BE2C (cell line): ENCODE results near the gene MGMT.

Experiments used
- DNase-seq: peaks from one replicate; pipeline ENCODE4 v3.0.0-alpha.2; 2020
- H3K27me3 ChIP-seq: fragments of 250-450 bp; sonication (Bioruptor Pico); 2 replicates; pipeline ENCODE4 v1.5.1; 2020; ENCODE audit warnings: mild to moderate bottlenecking
- H3K36me3 ChIP-seq: fragments of 250-450 bp; sonication (Bioruptor Pico); 2 replicates; pipeline ENCODE4 v1.5.1; 2020; ENCODE audit warnings: mild to moderate bottlenecking
- H3K4me1 ChIP-seq: fragments of 250-450 bp; sonication (Bioruptor Pico); 2 replicates; pipeline ENCODE4 v1.5.1; 2020
- H3K4me3 ChIP-seq: 2 replicates; pipeline ENCODE4 v1.5.1; 2011; ENCODE audit warnings: low read depth, low read length
- H3K9me3 ChIP-seq: fragments of 250-450 bp; sonication (Bioruptor Pico); 2 replicates; pipeline ENCODE4 v1.5.1; 2020
- CTCF ChIP-seq: IDR thresholded peaks from 2 replicates; pipeline ENCODE4 v1.5.1; 2012; ENCODE audit warnings: mild to moderate bottlenecking, low read depth, low read length

MGMT gene

GRCh38 chr10:129507216-129507889 lies 40.3 kb downstream of the MGMT start:
- H3K9me3 ChIP-seq: no peaks in the 10 kb centered on the region

GRCh38 chr10:129509155-129509554 lies 42.1 kb downstream of the MGMT start:
- no peak for DNase-seq
- no peaks in the 10 kb centered on the region for H3K9me3 ChIP-seq
- no peak for TF ChIP-seq CTCF
- no peak overlapping the region for H3K4me3 ChIP-seq
- no peaks in the 10 kb centered on the region for H3K27me3 ChIP-seq
- H3K36me3 ChIP-seq: no peaks in the 10 kb centered on the region
- no peaks in the 10 kb centered on the region for H3K4me1 ChIP-seq

More at GRCh38 chr10:129507216-129507889, 40.3 kb downstream of the MGMT start:
- H3K4me1 ChIP-seq: no peaks in the 10 kb centered on the region
- no peak for TF ChIP-seq CTCF
- no peaks in the 10 kb centered on the region for H3K36me3 ChIP-seq
- no peak overlapping the region for H3K4me3 ChIP-seq
- no peaks in the 10 kb centered on the region for H3K27me3 ChIP-seq
- DNase-seq: no peak

GRCh38 chr10:129509835-129510234 lies 42.8 kb downstream of the MGMT start:
- DNase-seq: no peak
- H3K4me3 ChIP-seq: no peak overlapping the region
- H3K36me3 ChIP-seq: no peaks in the 10 kb centered on the region
- H3K9me3 ChIP-seq: no peaks in the 10 kb centered on the region
- H3K4me1 ChIP-seq: no peaks in the 10 kb centered on the region
- no peaks in the 10 kb centered on the region for H3K27me3 ChIP-seq
- no peak for TF ChIP-seq CTCF

GRCh38 chr10:129511086-129511485 lies 44.0 kb downstream of the MGMT start:
- no peak overlapping the region for H3K4me3 ChIP-seq
- no peaks in the 10 kb centered on the region for H3K9me3 ChIP-seq
- no peak for DNase-seq
- no peaks in the 10 kb centered on the region for H3K27me3 ChIP-seq
- no peaks in the 10 kb centered on the region for H3K4me1 ChIP-seq
- no peak for TF ChIP-seq CTCF
- no peaks in the 10 kb centered on the region for H3K36me3 ChIP-seq

- Histone ChIP-seq H3K9me3 (no peaks in the 10 kb centered on the region), H3K36me3 (no peaks in the 10 kb centered on the region), H3K4me1 (no peaks in the 10 kb centered on the region), H3K4me3 (no peak overlapping the region), H3K27me3 (no peaks in the 10 kb centered on the region)
- no peak for TF ChIP-seq CTCF
- no peak for DNase-seq
Observed at GRCh38 chr10:129511758-129512157, 44.7 kb downstream of the MGMT start.

GRCh38 chr10:129513312-129513711 lies 46.3 kb downstream of the MGMT start:
- no peaks in the 10 kb centered on the region for H3K9me3 ChIP-seq
- no peak overlapping the region for H3K4me3 ChIP-seq
- no peaks in the 10 kb centered on the region for H3K4me1 ChIP-seq
- no peaks in the 10 kb centered on the region for H3K27me3 ChIP-seq
- no peak for DNase-seq
- no peaks in the 10 kb centered on the region for H3K36me3 ChIP-seq
- no peak for TF ChIP-seq CTCF
